Measurements from ENCODE around the gene GFRA4. TPM values are rescaled to one million over a fixed set of nuclear protein-coding genes. Genes with fewer than 3 reads are reported as not detected.
"Not testable (repeated sequence)": the region's sequence is repeated elsewhere in the genome, so short reads cannot be mapped to it uniquely, and the experiment has no call there.

Gene GFRA4
- total RNA-seq, 4 donors from 2014 or later, result not detected

DNA sequence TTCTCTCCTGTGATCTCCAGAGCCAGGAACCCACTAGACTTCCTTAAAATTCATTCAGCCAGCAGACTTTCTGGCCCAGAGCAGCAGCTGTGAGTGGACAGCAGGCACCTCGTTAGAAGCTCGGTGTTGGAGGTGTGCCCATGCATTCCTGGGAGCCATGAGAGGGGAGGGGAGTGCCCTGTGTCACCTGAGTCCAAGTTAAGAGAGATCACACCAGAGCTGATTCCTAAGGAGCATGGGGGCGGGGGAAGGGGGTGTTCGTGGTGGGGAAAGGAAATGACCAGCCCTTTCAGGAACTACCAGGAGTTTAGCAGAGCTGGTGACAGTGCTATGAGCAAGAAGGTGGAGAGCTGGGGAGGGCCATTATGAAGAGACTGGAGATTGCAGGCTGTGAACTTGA, 46.9 kb downstream of the GFRA4 start:
- Histone ChIP-seq H3K27ac (no peak overlapping the region), H3K9me3 (no peaks in the 10 kb centered on the region), H3K27me3 (no peaks in the 10 kb centered on the region), H3K4me3 (no peak overlapping the region), H3K36me3 (no peaks in the 10 kb centered on the region), H3K4me1 (no peaks in the 10 kb centered on the region)
- intact Hi-C loops (cut with DNase I; ENCODE audit: low total_unique reads), result no loop called here
- DNase-seq (no peak), ATAC-seq (no peak)
- no peak for TF ChIP-seq POLR2A (IDR thresholded peaks at IDR 0.05)
- TF ChIP-seq, protein P1, sequence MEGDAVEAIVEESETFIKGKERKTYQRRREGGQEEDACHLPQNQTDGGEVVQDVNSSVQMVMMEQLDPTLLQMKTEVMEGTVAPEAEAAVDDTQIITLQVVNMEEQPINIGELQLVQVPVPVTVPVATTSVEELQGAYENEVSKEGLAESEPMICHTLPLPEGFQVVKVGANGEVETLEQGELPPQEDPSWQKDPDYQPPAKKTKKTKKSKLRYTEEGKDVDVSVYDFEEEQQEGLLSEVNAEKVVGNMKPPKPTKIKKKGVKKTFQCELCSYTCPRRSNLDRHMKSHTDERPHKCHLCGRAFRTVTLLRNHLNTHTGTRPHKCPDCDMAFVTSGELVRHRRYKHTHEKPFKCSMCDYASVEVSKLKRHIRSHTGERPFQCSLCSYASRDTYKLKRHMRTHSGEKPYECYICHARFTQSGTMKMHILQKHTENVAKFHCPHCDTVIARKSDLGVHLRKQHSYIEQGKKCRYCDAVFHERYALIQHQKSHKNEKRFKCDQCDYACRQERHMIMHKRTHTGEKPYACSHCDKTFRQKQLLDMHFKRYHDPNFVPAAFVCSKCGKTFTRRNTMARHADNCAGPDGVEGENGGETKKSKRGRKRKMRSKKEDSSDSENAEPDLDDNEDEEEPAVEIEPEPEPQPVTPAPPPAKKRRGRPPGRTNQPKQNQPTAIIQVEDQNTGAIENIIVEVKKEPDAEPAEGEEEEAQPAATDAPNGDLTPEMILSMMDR (IDR thresholded peaks at IDR 0.05 in 4 of 5, conservative IDR thresholded peaks at IDR 0.05 in 1 of 5), result no peak
- in situ Hi-C loops (cut with MboI; ENCODE audit: low sequenced_read_pairs in 4 of 4), result no loop called here

DNA sequence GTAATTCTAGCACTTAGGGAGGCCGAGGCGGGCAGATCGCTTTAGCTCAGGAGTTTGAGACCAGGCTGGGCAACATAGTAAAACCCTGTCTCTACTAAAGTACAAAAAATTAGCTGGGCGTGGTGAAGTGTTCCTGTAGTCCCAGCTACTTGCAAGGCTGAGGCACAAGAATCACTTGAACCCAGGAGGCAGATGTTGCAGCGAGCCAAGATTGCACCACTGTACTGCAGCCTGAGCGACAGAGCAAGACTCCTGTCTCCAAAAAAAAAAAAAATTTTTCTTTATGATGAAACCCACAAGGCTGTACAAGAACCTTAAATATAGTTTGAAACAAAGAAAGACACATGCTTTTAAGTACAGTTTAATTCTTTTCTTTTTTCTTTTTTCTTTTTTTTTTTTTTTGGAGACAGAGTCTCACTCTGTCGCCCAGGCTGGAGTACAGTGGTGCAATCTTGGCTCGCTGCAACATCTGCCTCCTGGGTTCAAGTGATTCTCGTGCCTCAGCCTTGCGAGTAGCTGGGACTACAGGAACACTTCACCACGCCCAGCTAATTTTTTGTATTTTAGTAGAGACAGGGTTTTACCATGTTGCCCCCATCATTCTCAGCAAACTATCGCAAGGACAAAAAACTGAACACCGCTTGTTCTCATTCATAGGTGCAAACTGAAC, 47.9 kb downstream of the GFRA4 start:
- intact Hi-C loops (cut with DNase I; ENCODE audit: low total_unique reads); H3K36me3 ChIP-seq; H3K27me3 ChIP-seq; H3K27ac ChIP-seq; H3K4me3 ChIP-seq; H3K4me1 ChIP-seq; ATAC-seq; in situ Hi-C loops (cut with MboI; ENCODE audit: low sequenced_read_pairs in 4 of 4); H3K9me3 ChIP-seq; DNase-seq: not testable (repeated sequence)

DNA sequence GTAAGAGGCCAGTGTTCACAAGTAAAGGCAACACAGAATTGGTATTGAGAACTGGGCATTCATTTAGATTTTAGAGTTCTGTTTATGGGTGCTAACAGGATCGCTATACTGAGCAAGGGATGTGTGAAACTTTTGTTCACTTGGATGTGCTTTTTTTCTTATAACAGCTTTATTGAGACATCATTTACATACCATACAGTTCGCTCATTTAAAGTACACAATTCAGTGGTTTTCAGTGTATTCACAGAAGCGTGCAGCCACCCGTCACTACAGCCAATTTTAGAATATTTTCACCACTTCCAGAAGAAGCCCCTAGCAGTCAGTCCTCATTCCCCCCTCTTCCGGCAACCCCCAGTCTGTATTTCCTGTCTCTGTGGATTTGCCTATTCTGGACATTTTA, 48.7 kb downstream of the GFRA4 start:
- Histone ChIP-seq H3K36me3 (no peaks in the 10 kb centered on the region), H3K4me3 (no peak overlapping the region), H3K9me3 (no peaks in the 10 kb centered on the region), H3K4me1 (no peaks in the 10 kb centered on the region), H3K27ac (no peak overlapping the region), H3K27me3 (no peaks in the 10 kb centered on the region)
- in situ Hi-C loops (cut with MboI; ENCODE audit: low sequenced_read_pairs in 4 of 4), result no loop called here
- DNase-seq (no peak), ATAC-seq (no peak)
- TF ChIP-seq, protein P1 (IDR thresholded peaks at IDR 0.05 in 4 of 5, conservative IDR thresholded peaks at IDR 0.05 in 1 of 5), result no peak
- TF ChIP-seq POLR2A (IDR thresholded peaks at IDR 0.05), result no peak
- intact Hi-C loops (cut with DNase I; ENCODE audit: low total_unique reads), result no loop called here

DNA sequence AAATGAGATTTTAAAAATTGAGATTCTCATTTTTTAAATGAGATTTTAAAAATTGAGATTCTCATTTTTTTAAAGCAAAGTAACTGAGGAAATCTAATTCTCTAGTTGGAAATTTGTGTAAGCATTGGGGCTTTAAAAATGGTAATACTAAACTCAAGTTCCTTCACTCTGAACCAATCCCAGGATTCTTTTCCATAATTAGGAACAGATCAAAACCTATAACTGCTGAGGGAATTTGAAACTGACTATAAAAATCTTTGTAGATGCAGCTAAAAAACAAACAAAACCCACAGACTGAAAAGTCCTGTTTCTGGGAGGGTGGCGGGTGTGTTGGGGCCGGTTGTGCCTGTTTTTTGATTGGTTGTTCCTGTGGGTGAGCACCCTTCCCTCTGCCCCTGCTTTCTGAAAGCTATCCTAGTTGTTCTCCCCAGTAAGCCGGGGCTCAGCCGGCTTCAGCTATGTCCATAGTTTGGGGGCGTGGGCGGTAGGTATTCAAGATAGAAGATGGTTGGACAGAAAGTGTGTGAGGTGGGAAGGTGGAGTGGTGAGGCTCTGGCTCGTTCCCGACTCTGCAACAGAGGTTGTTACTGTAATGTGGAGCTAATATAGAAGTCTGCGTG, 49.3 kb downstream of the GFRA4 start:
- Histone ChIP-seq H3K9me3 (no peaks in the 10 kb centered on the region), H3K27ac (no peak overlapping the region), H3K36me3 (no peaks in the 10 kb centered on the region), H3K27me3 (no peaks in the 10 kb centered on the region), H3K4me3 (no peak overlapping the region), H3K4me1 (no peaks in the 10 kb centered on the region)
- TF ChIP-seq, protein P1 (IDR thresholded peaks at IDR 0.05 in 4 of 5, conservative IDR thresholded peaks at IDR 0.05 in 1 of 5), result no peak
- TF ChIP-seq POLR2A (IDR thresholded peaks at IDR 0.05), result no peak
- in situ Hi-C loops (cut with MboI; ENCODE audit: low sequenced_read_pairs in 4 of 4), result no loop called here
- DNase-seq, result no peak
- intact Hi-C loops (cut with DNase I; ENCODE audit: low total_unique reads), result no loop called here
- no peak for ATAC-seq

DNA sequence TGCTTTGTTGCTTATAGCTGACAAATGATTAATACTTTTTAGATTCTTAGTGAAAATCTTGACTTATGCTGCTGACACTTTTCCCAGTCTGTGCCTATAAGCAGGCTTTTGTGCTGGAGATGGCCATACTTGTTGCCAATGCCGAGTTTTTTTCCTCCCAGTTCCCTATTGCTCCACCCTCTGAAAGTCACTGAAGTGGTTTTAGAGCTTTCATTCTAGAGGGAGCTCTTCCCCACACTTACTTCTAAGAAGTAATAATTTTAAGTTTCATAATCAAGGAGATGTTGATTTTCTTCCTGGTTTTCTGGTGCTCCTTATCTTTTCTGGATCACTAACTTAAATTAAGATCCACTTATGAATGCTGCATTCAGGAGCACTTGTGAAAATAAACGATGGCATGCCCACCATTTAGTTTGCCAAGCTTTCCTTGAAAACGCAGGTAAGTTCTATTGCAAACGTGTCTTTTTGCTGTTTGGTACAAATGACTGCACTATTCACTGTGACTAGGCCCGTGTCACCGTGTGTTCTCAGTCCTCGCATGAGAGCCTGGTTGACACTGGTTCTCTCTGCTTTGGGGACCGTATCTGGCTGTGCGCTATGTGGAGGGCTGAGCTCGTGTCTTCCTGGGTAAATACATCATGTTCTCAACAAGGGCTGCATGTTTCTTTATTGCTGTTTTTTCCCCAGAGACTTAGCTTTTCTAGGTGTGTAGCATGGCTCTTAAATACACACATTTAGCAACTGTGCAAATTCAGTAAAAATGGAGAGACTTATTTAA, 50.2 kb downstream of the GFRA4 start:
- DNase-seq (no peak), ATAC-seq (no peak)
- Histone ChIP-seq H3K27me3 (no peaks in the 10 kb centered on the region), H3K4me1 (no peaks in the 10 kb centered on the region), H3K36me3 (no peaks in the 10 kb centered on the region), H3K9me3 (no peaks in the 10 kb centered on the region), H3K4me3 (no peak overlapping the region), H3K27ac (no peak overlapping the region)
- intact Hi-C loops (cut with DNase I; ENCODE audit: low total_unique reads), result no loop called here
- in situ Hi-C loops (cut with MboI; ENCODE audit: low sequenced_read_pairs in 4 of 4), result no loop called here
- TF ChIP-seq, protein P1 (IDR thresholded peaks at IDR 0.05 in 4 of 5, conservative IDR thresholded peaks at IDR 0.05 in 1 of 5), result no peak
- TF ChIP-seq POLR2A (IDR thresholded peaks at IDR 0.05), result no peak
